GM15510 (cell line): ENCODE measurements around the gene GCC2.

Experiments used
- POLR2A ChIP-seq: IDR thresholded peaks from 3 replicates; pipeline ENCODE4 v1.6.1; 2011; ENCODE audit warnings: borderline replicate concordance; ENCODE audit not compliant: insufficient read length; ENCODE audit errors: extremely low read depth

The GCC2 gene

GRCh38 chr2:108460345-108461037 lies 11.5 kb downstream of the GCC2 start:
- no peak for TF ChIP-seq POLR2A

- no peak for TF ChIP-seq POLR2A
These were observed 28.1 kb downstream of the GCC2 start for GRCh38 chr2:108477099-108477498.

- TF ChIP-seq POLR2A = no peak
These were observed 36.2 kb downstream of the GCC2 start for GRCh38 chr2:108485253-108485652.

- no peak for TF ChIP-seq POLR2A
These were observed 41.6 kb downstream of the GCC2 start for GRCh38 chr2:108490506-108491122.

- TF ChIP-seq POLR2A = no peak
These were observed 42.8 kb downstream of the GCC2 start for GRCh38 chr2:108491848-108492247.

GRCh38 chr2:108492364-108492763 lies 43.4 kb downstream of the GCC2 start:
- TF ChIP-seq POLR2A = no peak

- no peak for TF ChIP-seq POLR2A
These were observed 82.7 kb downstream of the GCC2 start for GRCh38 chr2:108531674-108532055.

- TF ChIP-seq POLR2A = peak; percentile 88
These were observed 85.0 kb downstream of the GCC2 start, which contains the start of gene LIMS1 for GRCh38 chr2:108533832-108534583. LIMS1 (plus strand) TSS chr2:108534470; CDS start chr2:108534563, 93 bp downstream.

- no peak for TF ChIP-seq POLR2A
These were observed 85.8 kb downstream of the GCC2 start for GRCh38 chr2:108534584-108535356.

GRCh38 chr2:108535357-108535631 lies 86.3 kb downstream of the GCC2 start:
- TF ChIP-seq POLR2A = no peak

GRCh38 chr2:108536133-108536780 lies 87.3 kb downstream of the GCC2 start:
- TF ChIP-seq POLR2A = no peak

GRCh38 chr2:108536911-108537310 lies 87.9 kb downstream of the GCC2 start:
- TF ChIP-seq POLR2A = no peak

GRCh38 chr2:108538000-108538625 lies 89.1 kb downstream of the GCC2 start:
- TF ChIP-seq POLR2A = no peak

- TF ChIP-seq POLR2A = no peak
These were observed 92.4 kb downstream of the GCC2 start for GRCh38 chr2:108541451-108541850.
